Ovary (tissue), 3 donors: ENCODE results near the gene SLC7A1.

ENCODE experiments used
- POLR2A ChIP-seq: fragments of 450-650 bp; IDR thresholded peaks from one replicate; pipeline ENCODE4 v1.6.1; 2017; ENCODE audit warnings: antibody characterized with exemption, mild to moderate bottlenecking, moderate library complexity
- TF ChIP-seq, protein P1 (sequence below), 3 donors: fragments of 450-650 bp in 2 of 3; fragments of 200-600 bp in 1 of 3; IDR thresholded peaks; one replicate each; pipeline versions ENCODE4 v1.5.1 to v1.8.0; 2016 to 2022; ENCODE audit warnings: antibody characterized with exemption in 3 of 3, mild to moderate bottlenecking in 1 of 3
- donor health status: DM: no; HTN: no; CAD: no.

DNA sequence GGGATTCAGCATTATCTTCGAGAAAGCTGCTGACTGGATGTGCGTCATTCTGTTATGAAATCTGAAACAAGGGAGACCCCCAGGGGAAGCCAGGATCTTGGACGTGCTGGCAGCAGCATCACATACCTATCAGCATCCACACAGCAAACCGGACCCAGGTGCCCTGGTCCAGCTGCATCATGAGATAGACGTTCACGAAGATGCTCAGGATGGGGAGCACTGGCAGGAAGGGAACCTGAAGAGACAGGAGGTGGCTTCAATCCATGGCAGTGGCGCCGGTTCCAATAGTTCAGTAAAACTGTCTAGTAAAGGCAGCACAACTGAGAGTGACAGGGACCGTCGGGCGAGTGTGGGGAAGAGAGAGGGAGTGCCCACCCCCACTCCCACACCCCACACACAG lies 79.5 kb downstream of the SLC7A1 start:
- TF ChIP-seq, protein P1, sequence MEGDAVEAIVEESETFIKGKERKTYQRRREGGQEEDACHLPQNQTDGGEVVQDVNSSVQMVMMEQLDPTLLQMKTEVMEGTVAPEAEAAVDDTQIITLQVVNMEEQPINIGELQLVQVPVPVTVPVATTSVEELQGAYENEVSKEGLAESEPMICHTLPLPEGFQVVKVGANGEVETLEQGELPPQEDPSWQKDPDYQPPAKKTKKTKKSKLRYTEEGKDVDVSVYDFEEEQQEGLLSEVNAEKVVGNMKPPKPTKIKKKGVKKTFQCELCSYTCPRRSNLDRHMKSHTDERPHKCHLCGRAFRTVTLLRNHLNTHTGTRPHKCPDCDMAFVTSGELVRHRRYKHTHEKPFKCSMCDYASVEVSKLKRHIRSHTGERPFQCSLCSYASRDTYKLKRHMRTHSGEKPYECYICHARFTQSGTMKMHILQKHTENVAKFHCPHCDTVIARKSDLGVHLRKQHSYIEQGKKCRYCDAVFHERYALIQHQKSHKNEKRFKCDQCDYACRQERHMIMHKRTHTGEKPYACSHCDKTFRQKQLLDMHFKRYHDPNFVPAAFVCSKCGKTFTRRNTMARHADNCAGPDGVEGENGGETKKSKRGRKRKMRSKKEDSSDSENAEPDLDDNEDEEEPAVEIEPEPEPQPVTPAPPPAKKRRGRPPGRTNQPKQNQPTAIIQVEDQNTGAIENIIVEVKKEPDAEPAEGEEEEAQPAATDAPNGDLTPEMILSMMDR (IDR thresholded peaks at IDR 0.05) = no peak
- TF ChIP-seq POLR2A = no peak
